ENCODE data around the gene SENP1.

The SENP1 gene

GRCh38 chr12:48033451-48033850 is 72.4 kb downstream of the SENP1 start:
- no peak for DNase-seq

GRCh38 chr12:48032597-48032996 is 73.3 kb downstream of the SENP1 start:
- DNase-seq = no peak

- no peak for DNase-seq
Measured at GRCh38 chr12:48031135-48031960, 74.5 kb downstream of the SENP1 start.

GRCh38 chr12:48030173-48030650 is 75.7 kb downstream of the SENP1 start:
- DNase-seq = no peak

- no peak for DNase-seq
Measured at GRCh38 chr12:48029491-48030172, 76.2 kb downstream of the SENP1 start.

GRCh38 chr12:48028541-48029431 is 77.1 kb downstream of the SENP1 start:
- DNase-seq = no peak

- no peak for DNase-seq
Measured at GRCh38 chr12:48027183-48028002, 78.5 kb downstream of the SENP1 start.

- no peak for DNase-seq
Measured at GRCh38 chr12:48026060-48026827, 79.6 kb downstream of the SENP1 start.

- no peak for DNase-seq
Measured at GRCh38 chr12:48025281-48025680, 80.6 kb downstream of the SENP1 start.

- DNase-seq = no peak
Measured at GRCh38 chr12:48024735-48025134, 81.1 kb downstream of the SENP1 start.

GRCh38 chr12:48023386-48023785 is 82.5 kb downstream of the SENP1 start:
- DNase-seq = no peak

- DNase-seq = no peak
Measured at GRCh38 chr12:48022676-48023385, 83.0 kb downstream of the SENP1 start.

GRCh38 chr12:48022180-48022521 is 83.7 kb downstream of the SENP1 start:
- no peak for DNase-seq

GRCh38 chr12:48021485-48022179 is 84.2 kb downstream of the SENP1 start:
- DNase-seq = no peak

- DNase-seq = no peak
Measured at GRCh38 chr12:48019639-48020265, 86.1 kb downstream of the SENP1 start.

GRCh38 chr12:48018618-48018995 is 87.3 kb downstream of the SENP1 start:
- no peak for DNase-seq

- no peak for DNase-seq
Measured at GRCh38 chr12:48017921-48018617, 87.8 kb downstream of the SENP1 start.

GRCh38 chr12:48017496-48017895 is 88.4 kb downstream of the SENP1 start:
- no peak for DNase-seq

- DNase-seq = no peak
Measured at GRCh38 chr12:48016373-48017020, 89.4 kb downstream of the SENP1 start.
